ENCODE data around the gene SSRP1.

The SSRP1 gene

DNA sequence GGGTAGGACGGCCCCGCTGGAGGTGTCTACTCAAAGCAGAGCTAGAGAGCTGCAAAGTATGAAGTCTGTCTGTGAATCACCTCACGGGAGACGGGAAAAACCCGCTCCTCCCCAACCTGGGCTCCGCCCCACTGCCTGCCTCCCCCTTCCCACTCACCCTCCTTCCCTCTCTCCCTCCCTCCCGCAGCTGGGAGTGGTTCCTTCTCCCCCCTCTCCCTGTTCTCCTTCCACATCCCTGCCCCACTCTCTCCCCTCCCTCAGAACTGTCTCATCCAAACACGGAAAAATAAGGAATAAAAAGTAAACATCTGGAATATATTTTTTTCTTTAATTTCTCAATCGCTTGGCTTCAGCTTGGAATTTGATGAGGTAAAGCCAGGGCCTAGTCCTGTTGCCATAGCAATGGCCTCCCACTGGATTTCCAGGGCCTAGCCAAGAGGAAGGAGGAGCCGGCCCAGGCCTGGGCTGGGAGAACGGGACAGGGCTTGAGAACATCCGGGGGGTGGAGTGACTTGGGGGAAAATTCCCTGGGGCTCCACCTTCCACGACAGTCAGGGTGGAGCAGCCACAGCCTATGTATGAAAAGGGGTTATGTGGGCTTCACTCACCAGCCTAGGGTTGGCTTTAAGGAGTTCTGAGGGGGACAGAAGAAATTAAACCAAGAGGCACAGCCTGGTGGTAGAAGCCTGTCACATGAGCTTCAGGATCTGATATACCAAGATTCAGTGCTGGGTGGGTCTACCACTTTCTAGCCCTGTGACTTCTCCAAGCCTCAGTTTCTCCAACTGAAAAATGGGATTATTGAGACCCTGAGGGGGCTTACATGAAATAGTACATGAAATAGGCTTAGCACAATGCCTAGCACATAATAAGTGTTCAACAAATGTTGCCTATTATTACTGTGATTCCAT, 13.2 kb downstream of the SSRP1 start:
- peak; percentile 47 to 93 (median 80) for DNase-seq
- intact Hi-C loops (cut with DNase I): no loop called here

DNA sequence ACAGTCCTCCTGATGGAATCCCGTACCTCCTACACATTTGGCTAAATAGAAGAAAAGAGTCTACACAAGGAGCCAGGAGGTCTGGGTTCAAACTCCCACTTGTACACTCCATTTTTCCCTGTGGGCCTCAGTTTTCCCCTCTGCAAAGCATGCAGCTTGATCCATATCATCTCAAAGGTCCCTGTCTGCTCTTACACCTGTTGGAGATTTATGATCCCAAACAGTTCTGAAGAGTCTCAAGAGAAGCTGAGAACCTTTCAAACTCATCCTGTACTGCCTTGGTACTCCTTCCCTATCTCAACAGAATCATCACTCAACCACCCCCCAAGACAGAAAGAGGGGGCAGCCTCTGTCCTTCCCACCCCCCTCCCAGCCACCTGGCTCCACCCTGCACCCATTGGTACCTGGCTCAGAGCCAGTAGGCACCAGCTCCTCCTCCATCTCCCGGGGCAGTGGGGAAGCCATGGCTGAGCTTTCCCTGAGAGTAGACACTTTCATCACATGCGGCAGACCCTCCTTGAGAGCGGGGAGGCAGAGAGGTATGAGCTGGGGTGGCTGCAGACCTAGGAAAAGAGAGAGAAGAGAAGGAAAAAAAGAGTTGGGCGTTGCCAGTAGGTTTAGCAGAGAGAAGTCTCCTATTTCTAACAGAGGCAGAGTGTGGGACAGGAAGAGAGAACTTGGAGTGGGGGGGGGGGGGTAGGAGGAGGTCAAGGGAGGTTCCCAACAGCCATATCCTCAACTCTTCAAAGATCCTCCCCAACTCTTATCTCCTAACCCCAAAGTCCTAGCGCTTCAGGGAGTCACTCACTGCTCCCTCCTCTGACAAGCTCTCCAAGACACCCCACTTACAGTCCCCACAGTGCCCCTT, 14.1 kb downstream of the SSRP1 start:
- DNase-seq: no peak

DNA sequence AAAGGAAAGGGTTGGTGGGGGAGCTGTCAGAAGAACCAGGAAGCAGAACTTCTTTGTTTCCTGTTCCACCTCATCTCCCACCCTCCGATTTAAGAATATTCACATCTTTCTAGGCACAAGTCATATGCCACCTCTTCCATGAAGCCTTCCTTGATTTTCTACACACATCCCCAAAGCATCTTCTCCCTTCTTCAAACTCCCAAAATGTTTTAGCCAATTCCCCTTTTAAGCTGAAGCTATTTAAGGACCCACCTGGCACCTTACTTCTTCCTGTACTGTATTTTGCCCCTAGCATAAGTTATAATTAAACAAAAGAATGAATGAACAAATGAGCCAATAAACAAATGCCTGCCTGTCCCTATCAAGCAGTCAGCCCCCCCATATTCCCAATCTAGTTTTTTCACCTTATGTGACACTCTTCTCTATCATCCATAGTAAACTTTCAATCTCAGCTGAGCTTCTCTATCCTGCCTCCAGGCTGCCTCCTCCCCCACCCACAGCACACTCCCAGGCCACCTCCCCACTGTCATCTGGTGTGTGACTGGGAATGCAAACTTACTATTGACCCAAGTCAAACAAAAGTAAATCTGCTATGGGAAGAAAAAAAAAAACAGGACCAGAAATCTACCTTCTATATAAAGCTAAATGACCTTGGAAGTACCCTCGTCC, 14.8 kb downstream of the SSRP1 start:
- intact Hi-C loops (cut with DNase I): no loop called here
- no peak for DNase-seq

More for the DNA sequence above, 14.1 kb downstream of the SSRP1 start:
- intact Hi-C loops (cut with DNase I): no loop called here

DNA sequence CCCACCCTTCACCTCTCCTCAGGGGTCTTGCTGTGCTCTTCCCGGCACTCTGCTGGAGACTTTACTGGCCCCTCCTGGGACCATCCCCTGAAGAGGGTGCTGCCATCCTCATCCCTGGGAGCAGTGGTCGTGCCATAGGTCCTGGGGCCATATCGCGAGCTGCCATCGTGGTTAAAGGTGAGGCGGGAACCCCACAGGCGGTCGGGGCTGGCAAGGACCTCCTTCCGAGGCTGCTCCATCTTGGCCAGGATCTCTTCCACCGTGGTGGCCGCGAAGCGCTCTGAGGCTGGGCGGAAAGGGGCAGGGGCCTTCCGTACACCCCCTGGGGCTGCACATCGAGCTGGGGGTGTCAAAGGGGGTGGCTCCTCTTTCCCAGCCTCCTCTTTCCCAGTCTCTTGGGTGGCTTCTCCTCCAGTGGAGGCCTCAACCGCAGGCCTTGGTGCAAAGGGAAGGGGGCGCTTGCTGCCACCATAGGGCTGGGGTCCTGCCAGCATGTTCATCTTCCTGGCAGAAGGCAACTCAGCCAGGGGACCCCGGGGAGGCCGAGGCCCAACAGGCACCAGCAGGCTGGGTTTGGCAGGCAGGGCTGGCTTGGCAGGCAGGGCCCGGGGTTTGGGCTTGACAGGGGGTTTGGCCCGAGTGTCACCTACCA, 15.5 kb downstream of the SSRP1 start:
- DNase-seq: no peak
- intact Hi-C loops (cut with DNase I): no loop called here

DNA sequence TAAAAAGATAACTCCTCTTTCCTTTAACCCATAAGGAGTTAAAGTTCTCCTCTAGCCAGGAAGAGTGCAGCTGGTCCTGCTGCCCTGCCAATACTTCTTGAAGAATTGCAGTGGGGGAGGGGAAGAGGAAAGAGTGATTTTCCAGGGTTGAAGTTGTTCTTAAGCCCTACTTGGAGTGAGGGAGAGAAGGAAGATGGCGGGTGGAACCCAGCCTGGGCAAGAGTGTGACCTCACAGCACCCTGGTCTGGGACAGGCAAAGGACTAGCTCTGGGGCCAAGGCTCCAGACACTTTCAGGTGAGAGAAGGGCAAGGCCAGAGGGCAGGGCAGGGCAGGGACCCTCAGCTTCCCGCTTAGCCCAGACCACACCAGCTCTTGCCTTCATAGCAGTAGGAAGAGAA, 17.5 kb downstream of the SSRP1 start:
- intact Hi-C loops (cut with DNase I): no loop called here

DNA sequence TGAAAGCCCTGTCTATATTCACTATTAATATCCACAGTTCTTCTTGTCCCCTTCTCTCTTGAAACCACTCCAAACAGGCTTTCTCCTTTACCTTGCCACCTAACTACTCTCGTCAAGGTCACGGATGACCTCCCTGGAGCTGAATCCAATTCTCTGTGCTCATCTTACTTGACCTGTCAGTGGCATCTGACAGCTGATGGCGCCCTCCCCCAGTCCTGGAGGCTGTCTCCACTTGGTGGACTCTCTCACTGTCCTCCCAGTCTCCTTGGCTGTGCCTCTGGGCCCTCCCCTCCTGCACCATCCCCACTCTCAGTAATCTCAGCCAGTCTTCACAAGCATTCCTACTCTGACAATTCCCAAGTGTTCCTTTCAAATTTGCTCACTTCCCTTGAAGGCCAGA, 19.7 kb downstream of the SSRP1 start:
- intact Hi-C loops (cut with DNase I): no loop called here
- DNase-seq: no peak

More for the DNA sequence above, 17.5 kb downstream of the SSRP1 start:
- DNase-seq: peak in 3 of 42 donors; percentile 21 to 39 (median 36)

DNA sequence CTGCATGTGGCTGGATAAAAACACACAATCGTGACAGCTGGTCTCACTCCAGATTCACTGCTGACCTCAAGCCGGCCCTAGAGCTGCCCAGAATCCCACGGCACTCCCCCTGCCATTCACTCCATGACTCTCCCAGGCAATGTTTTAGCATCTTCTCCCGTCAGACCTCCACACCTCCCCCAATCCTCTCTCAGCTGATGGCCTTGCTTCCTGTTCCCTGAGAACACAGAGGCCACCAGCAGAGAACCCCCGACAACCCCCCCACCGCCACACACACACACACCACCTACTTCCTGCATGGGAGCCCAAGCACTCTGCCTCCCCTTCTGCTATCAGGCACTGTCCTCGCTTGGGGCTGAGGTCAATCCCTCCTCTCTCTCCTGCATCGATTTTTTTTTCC, 20.2 kb downstream of the SSRP1 start:
- DNase-seq: no peak
- intact Hi-C loops (cut with DNase I): no loop called here

DNA sequence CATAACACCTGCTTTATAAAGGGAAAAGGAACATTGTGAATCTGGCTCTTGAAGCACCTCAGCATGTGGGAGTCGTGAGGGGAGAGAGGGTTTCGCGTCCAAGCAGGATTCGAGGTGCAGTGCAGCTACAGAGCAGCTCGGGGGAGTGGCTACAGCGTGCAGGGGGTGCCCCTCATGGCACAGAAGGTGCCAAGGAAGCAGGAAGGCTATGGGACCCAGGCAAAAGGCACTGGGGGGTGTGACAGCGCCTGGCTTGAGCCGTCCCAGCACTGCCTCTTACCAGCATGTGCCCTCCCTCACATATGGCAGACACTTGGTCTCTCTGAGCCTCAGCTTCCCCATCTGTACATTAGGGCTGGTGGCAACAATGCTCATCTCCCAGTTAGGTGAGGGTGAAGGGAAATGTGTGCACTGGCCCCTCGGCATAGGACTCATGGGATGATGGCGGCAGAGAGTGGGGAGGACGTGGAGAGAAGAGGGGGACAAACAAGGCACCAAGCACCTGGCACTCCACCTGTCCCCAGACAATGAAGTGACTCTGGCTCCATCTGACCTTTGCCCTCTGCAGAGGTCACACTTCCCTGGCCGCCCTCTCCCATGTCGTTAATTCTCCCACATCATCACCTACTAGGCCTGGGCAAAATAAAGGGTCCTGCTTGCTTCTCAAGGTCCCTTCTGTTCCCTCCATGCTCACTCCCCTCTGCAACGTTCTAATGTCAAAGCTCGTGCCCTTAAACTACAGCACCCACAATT, 21.3 kb downstream of the SSRP1 start:
- intact Hi-C loops (cut with DNase I): no loop called here
- no peak for DNase-seq

DNA sequence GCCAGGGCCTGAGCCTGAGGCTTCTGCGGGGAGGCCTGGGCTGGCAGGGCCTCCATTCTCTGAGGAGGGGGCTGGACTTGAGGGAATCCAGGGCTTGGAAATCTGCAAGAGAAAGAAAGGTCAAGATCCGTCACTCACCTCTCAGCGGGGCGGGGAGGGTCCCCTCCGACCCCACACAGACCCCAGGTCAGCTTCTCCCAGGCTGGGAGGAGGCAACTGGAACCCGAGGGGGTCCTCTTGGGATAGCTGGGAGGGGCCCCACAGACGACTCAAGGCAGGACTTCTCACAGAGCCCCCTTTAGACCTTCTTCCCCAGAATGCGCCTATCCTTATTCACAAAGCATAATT, 21.9 kb downstream of the SSRP1 start:
- DNase-seq: no peak
- intact Hi-C loops (cut with DNase I): no loop called here

DNA sequence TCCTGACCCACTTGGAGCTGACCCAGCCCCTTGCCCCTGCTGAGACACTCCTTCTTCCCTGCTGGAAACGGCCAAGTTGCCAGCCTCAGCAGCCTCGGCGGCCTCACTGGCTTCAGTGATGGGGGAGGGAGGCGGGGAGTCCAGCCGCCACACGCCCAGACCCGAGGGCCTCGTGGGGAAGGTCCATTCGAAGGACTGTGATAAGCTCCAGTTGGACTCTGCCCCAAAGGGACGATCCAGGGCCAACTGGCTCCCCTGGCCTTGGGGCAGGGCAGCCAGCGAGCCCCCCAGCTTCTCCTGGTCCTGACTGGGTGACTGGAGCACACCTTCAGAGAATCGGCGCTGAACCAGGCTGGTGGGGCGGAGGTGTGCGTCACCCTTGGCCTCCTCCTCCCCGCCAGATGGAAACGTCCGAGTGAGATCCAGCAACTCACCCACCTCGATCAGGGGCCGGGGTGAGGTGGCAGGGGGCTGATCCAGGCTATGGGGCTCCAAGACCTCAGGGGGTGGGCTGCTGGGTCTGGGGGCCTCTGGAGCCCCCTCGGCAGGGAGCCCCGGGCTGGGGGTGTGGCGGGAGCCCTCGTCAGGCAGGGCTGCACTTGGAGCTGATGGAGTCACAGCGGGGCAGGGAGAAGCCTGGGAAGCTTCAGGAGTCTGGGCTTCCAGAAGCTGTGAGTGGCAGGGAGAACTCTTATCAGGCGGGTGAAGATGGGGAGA, 22.5 kb downstream of the SSRP1 start:
- intact Hi-C loops (cut with DNase I): no loop called here
- no peak for DNase-seq

DNA sequence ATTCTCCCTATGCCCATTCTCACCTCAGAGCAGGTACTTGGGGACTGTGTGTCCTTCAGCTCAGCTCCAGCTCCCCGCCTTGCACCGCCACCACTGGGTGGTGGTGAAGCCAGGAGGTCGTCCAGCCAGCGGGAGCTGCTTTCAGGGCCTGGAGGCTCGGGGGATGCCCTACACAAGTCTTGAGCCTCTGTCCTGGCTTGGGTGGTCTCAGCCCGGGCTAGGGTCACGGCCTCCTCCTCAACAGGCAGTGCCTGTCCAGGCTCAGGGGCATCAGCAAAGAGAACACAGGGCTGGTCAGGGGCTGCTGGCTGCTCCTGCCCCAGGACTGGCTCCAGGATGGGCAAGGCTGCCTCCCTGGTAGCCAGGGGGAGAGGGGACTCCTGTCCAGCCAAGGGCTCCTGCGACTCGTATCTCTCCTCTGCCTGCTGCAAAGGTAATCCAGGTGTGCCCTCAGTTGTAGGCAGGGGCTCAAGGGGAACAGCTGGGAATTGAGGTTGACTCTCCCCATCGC, 23.1 kb downstream of the SSRP1 start:
- intact Hi-C loops (cut with DNase I): no loop called here
- no peak for DNase-seq

DNA sequence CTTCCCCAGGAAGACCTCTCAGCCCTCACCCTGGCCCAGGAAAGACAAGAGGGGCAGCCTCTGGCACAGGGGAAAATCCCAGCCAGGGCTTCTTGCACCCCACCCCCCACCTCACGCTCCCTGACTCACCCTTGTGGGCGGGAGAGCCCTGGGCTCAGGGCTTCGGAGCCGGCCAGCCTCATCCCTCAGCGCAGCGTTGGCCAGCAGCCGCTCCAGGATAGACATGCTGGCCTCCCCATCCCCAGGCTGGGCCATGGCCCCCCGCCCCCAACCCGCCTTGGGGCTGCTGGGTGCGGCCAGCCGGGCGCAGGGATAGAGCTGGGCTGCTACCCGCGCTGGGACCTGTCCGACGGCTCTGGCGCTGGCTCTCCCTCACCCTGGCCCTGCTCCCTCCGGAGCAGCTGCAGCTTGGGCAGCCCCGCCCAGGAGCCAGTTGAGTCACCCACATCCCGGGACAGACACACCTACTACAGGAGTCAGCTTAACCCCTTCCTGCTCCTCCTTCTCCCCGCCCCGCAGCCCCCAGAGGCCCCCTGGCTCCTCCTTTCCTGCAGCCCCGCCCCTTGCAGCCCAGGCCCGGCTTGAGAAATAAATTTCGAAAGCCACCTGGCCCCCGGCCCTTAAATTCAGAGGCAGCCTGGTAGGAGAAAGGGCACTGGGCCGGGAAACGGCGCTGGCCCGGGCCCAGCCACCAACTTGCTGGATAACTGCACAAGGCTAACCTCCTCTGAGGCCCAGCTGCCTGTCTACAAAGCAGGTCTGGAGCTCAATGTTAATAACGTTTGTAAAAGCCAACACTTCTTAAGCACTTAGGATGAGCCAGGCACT, 24.4 kb downstream of the SSRP1 start:
- intact Hi-C loops (cut with DNase I): no loop called here
- DNase-seq: peak; percentile 33 to 89 (median 66)

DNA sequence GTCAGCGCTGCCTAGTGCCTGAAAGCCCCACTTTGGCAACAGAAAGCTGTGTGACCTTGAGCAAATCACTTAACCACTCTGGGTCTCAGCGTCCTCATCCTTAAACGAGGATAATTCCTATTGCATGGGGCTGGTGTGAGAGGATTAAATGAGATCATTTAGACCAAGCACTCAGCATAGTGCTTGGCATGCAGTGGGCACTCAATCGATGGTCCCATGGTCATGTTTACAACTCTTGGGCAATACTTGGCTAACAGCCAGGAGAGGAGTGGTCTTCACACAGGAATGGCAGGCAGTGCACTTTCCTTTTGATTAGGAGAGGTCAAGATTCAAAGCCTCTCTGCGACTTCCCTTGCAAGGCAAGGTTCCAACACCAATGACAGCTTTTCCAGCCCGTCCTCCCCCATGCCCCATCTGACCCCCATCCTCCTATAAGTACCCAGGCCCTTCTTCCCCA, 25.0 kb downstream of the SSRP1 start:
- intact Hi-C loops (cut with DNase I): no loop called here
- no peak for DNase-seq

DNA sequence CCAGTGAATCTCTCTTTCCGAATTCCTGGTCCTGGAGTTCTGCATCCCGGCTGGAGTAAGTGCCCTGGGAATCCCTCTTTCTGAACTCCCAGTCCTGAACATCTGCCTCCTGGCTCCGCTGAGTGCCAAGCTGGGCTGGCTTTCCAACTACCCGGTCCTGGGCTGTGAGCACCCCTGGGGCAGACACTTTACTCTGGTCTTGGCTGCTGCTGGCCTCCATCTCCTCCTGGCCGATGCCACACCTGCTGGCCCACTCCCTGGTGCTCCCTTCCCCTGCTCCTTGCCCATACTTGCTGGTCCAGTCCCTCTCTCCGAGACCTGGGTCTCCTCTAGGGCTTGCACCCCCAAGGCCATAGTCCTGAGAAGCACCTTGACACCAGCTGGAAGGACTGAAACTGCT, 25.6 kb downstream of the SSRP1 start:
- DNase-seq: no peak
- intact Hi-C loops (cut with DNase I): no loop called here

DNA sequence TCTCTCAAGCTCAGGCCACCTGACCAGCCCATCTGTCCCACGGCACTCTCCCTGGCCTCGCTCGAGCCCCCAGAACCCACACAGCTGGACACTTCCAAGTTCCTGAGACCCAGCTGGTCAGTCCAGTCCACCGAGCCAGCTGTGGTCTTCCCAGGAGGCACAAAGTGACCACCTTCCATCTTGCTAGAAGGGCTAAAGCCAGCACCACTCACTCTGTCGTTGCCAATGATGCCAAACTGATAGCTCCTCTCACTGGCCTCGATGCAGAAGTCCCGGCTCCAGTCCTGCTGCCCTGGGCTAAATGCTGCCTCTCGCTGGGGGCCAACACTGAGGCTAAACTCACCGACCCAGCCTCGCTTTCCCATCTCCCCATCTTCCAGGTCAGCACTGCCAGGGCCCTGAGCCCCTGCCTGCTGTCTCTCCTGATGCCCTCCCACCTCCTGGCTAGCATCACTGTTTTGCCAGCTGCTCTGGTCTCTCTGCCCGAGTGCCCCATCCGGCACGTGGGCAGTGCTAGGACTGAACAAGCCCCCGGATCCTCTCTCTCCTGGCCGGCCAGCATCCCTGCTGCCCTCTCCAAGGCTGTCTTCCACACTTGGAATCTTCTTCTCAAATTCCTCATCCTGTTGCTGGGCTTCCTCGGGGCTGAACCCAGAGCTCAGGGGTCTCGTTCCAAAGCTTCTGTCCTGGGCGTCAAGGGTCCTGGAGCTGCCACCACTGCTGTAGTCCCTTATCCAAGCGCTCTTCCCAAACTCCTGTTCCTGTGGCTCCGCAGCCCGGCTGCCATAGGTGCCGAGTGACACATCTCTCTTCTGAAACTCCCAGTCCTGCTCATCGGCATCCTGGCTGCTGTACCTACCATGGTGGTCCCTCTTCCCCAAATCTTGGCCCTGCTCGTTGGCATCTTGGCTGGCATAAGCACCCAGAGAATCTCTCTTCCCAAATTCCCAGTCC, 26.3 kb downstream of the SSRP1 start:
- DNase-seq: no peak
- intact Hi-C loops (cut with DNase I): no loop called here

Measured in head of caudate nucleus (tissue), 42 donors.